Measurements from ENCODE around the gene ZYG11A. TPM values are rescaled to one million over a fixed set of nuclear protein-coding genes. Genes with fewer than 3 reads are reported as not detected.

ZYG11A gene
- total and polyA plus RNA-seq, 2 of the 13 experiments (the other 11 are each of a cell fraction or from before 2014, with no cell fraction given) = not detected

- TF ChIP-seq ZNF704 (CRISPR knock-in tag; IDR thresholded peaks at IDR 0.05; ENCODE audit: borderline replicate concordance) (no peak), TEAD2 (CRISPR knock-in tag; IDR thresholded peaks at IDR 0.05) (no peak), ZNF292 (CRISPR knock-in tag; IDR thresholded peaks at IDR 0.05; ENCODE audit: borderline replicate concordance, low read depth) (0 out of 2 replicates have a peak, but pooled peaks have one; percentile 17), STAT5B (CRISPR knock-in tag; IDR thresholded peaks at IDR 0.05) (no peak), FOXO1 (CRISPR knock-in tag; IDR thresholded peaks at IDR 0.05) (0 out of 2 replicates have a peak, but pooled peaks have one; percentile 12), BORCS8-MEF2B (CRISPR knock-in tag; IDR thresholded peaks at IDR 0.05) (no peak), NFATC3 (CRISPR knock-in tag; IDR thresholded peaks at IDR 0.05) (no peak), REPIN1 (CRISPR knock-in tag; IDR thresholded peaks at IDR 0.05; ENCODE audit: borderline replicate concordance, low read depth) (no peak), HOXA5 (CRISPR knock-in tag; IDR thresholded peaks at IDR 0.05) (no peak), CSRNP1 (CRISPR knock-in tag; IDR thresholded peaks at IDR 0.05) (peak; percentile 20), KAT7 (CRISPR knock-in tag; IDR thresholded peaks at IDR 0.05; ENCODE audit: borderline replicate concordance) (peak; percentile 63; the same call in 1 of the 2 replicates)
- TF ChIP-seq, protein P1, sequence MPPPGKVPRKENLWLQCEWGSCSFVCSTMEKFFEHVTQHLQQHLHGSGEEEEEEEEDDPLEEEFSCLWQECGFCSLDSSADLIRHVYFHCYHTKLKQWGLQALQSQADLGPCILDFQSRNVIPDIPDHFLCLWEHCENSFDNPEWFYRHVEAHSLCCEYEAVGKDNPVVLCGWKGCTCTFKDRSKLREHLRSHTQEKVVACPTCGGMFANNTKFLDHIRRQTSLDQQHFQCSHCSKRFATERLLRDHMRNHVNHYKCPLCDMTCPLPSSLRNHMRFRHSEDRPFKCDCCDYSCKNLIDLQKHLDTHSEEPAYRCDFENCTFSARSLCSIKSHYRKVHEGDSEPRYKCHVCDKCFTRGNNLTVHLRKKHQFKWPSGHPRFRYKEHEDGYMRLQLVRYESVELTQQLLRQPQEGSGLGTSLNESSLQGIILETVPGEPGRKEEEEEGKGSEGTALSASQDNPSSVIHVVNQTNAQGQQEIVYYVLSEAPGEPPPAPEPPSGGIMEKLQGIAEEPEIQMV (CRISPR knock-in tag; IDR thresholded peaks at IDR 0.05; ENCODE audit: low read depth) = peak; percentile 61; the same call in 1 of the 2 replicates
- TF ChIP-seq, protein P2, sequence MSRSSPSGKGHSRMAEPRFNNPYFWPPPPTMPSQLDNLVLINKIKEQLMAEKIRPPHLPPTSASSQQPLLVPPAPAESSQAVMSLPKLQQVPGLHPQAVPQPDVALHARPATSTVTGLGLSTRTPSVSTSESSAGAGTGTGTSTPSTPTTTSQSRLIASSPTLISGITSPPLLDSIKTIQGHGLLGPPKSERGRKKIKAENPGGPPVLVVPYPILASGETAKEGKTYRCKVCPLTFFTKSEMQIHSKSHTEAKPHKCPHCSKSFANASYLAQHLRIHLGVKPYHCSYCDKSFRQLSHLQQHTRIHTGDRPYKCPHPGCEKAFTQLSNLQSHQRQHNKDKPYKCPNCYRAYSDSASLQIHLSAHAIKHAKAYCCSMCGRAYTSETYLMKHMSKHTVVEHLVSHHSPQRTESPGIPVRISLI (CRISPR knock-in tag; IDR thresholded peaks at IDR 0.05; ENCODE audit: borderline replicate concordance) = no peak
- TF ChIP-seq, protein P3, sequence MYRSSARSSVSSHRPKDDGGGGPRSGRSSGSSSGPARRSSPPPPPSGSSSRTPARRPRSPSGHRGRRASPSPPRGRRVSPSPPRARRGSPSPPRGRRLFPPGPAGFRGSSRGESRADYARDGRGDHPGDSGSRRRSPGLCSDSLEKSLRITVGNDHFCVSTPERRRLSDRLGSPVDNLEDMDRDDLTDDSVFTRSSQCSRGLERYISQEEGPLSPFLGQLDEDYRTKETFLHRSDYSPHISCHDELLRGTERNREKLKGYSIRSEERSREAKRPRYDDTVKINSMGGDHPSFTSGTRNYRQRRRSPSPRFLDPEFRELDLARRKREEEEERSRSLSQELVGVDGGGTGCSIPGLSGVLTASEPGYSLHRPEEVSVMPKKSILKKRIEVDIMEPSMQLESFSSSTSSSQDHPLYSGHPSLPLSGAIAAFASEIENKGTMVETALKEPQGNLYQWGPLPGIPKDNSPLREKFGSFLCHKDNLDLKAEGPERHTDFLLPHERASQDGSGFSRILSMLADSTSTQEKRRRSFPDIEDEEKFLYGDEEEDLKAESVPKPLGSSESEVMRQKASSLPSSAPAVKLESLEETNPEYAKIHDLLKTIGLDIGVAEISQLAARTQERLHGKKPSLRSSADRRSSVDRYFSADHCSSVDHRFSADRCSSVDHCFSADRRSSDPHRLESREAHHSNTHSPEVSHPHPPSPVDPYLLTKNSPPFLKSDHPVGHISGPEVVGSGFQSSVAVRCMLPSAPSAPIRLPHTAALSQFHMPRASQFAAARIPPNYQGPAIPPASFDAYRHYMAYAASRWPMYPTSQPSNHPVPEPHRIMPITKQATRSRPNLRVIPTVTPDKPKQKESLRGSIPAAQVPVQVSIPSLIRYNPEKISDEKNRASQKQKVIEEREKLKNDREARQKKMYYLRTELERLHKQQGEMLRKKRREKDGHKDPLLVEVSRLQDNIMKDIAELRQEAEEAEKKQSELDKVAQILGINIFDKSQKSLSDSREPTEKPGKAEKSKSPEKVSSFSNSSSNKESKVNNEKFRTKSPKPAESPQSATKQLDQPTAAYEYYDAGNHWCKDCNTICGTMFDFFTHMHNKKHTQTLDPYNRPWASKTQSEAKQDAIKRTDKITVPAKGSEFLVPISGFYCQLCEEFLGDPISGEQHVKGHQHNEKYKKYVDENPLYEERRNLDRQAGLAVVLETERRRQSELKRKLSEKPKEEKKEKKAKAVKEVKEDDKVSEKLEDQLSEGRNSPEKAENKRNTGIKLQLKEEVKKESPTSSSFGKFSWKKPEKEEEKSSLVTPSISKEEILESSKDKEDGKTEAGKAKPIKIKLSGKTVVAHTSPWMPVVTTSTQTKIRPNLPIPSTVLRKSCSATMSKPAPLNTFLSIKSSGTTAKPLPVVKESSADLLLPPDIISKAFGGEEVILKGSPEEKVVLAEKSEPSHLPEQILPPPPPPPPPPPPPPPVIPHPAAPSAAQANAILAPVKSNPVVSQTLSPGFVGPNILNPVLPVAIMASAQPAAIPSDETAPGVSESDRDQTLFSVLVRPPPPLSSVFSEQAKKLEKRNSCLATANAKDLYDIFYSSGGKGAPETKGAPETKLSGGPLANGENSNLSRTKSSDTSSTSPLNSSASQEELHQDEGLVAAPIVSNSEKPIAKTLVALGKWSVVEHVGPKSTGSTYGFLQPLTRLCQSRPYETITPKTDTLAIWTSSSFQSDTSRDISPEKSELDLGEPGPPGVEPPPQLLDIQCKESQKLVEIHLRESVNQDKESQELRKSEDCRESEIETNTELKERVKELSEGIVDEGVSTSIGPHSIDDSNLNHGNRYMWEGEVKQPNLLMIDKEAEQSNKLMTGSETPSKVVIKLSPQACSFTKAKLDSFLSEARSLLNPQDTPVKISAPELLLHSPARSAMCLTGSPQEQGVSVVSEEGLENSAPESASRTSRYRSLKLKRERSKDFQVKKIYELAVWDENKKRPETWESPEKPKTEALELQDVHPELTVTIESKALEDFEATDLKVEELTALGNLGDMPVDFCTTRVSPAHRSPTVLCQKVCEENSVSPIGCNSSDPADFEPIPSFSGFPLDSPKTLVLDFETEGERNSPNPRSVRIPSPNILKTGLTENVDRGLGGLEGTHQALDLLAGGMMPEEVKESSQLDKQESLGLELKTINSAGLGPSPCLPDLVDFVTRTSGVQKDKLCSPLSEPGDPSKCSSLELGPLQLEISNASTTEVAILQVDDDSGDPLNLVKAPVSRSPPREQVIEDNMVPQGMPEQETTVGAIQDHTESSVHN (CRISPR knock-in tag; IDR thresholded peaks at IDR 0.05) = no peak
These were observed 84.9 kb downstream of the ZYG11A start, which contains the start of gene SCP2 (continued) for GRCh38 chr1:52927212-52928014.

Data from HepG2 (cell line).